Measurements from ENCODE around the gene GDNF.

The GDNF gene

DNA sequence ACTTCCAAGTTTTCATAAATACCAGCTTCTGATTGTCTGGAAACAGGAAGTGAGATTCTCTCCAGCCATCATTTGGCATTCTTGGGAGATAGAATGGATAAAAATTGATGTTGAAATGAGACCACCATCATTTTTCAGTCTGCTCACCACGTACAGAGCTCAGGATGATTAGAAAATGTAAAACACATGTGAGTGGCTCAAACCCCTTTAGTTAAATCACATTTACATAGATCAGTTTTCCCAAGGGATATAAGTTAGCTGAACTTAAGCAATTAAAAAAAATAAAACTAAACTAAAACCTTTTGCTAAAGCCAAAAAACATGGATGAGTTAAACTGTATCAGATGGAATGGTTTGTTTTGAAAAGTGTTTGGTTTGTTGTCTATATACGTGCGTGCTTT, 37.1 kb upstream of the GDNF start:
- no peak for DNase-seq
- H3K27me3 Mint-ChIP-seq (ENCODE audit: low read depth, poor library complexity), result peaks cover 3% of the 10 kb centered on the region
- no peak overlapping the region for H3K4me3 Mint-ChIP-seq
- TF ChIP-seq, protein P1, sequence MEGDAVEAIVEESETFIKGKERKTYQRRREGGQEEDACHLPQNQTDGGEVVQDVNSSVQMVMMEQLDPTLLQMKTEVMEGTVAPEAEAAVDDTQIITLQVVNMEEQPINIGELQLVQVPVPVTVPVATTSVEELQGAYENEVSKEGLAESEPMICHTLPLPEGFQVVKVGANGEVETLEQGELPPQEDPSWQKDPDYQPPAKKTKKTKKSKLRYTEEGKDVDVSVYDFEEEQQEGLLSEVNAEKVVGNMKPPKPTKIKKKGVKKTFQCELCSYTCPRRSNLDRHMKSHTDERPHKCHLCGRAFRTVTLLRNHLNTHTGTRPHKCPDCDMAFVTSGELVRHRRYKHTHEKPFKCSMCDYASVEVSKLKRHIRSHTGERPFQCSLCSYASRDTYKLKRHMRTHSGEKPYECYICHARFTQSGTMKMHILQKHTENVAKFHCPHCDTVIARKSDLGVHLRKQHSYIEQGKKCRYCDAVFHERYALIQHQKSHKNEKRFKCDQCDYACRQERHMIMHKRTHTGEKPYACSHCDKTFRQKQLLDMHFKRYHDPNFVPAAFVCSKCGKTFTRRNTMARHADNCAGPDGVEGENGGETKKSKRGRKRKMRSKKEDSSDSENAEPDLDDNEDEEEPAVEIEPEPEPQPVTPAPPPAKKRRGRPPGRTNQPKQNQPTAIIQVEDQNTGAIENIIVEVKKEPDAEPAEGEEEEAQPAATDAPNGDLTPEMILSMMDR (IDR thresholded peaks at IDR 0.05), result no peak
- H3K27ac Mint-ChIP-seq, result no peak overlapping the region
- H3K4me1 Mint-ChIP-seq, result no peaks in the 10 kb centered on the region
- H3K36me3 Mint-ChIP-seq (ENCODE audit: low read depth), result peaks cover 29% of the 10 kb centered on the region
- peaks cover 7% of the 10 kb centered on the region for H3K9me3 Mint-ChIP-seq

DNA sequence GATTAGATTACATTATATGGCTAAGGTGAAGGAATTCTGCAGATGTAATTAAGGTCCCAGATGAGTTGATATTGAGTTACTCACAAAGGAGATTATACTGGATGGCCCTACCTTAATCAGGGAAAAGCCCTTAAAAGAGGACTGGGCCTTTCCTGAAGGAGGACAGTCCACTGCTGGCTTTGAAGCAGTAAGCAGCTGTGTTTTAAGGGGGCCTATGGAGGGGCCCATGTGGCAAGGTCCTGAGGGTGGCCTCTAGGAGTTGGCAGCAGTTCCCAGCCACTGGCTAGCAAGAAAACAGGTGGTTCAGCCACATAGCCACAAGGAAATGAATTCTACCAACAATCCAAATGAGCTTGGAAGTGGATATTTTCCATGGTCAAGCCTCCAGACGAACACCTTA, 36.4 kb upstream of the GDNF start:
- TF ChIP-seq, protein P1 (IDR thresholded peaks at IDR 0.05), result no peak
- H3K4me1 Mint-ChIP-seq, result no peaks in the 10 kb centered on the region
- peaks cover 34% of the 10 kb centered on the region for H3K36me3 Mint-ChIP-seq (ENCODE audit: low read depth)
- no peak overlapping the region for H3K4me3 Mint-ChIP-seq
- H3K27ac Mint-ChIP-seq, result no peak overlapping the region
- no peak for DNase-seq
- no peaks in the 10 kb centered on the region for H3K27me3 Mint-ChIP-seq (ENCODE audit: low read depth, poor library complexity)
- H3K9me3 Mint-ChIP-seq, result peaks cover 2% of the 10 kb centered on the region

DNA sequence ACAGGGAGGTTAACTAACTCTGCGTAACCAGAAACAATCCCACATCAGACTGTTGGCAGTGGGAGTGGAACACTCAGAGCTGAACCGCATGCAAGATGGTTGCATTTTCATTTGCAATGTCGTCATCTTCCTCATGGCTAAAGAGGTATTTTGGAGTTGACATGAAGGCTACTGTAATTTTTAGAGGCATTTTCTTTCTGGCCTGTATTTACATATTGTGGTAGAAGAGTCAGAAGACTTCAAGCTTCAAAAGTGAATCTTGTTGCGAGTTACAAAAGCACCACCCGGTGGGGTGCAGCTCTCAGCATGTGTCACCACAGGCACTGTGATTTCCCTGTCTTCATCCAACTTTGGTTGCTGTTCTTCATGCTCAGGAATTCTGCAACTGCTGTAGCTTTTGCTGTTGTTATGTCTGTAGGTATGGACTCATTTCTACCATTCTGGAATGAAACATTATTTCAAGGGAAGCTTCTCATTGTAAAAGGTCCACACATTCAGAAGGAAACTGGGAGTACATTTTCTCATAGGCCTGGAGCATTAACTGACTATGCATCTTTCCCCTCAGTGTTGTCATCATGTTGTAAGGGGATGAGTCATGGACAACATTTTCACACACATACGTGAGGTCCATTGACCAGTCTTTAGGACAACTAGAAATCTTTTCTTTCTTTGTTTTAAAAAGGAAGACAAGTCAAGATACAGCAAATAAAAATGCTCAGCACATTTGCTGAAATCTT, 35.4 kb upstream of the GDNF start:
- Mint-ChIP-seq H3K27ac (no peak overlapping the region), H3K4me3 (no peak overlapping the region), H3K4me1 (peaks cover 5% of the 10 kb centered on the region), H3K9me3 (peaks cover 2% of the 10 kb centered on the region), H3K36me3 (ENCODE audit: low read depth) (peaks cover 38% of the 10 kb centered on the region), H3K27me3 (ENCODE audit: low read depth, poor library complexity) (no peaks in the 10 kb centered on the region)
- TF ChIP-seq, protein P1 (IDR thresholded peaks at IDR 0.05), result no peak
- no peak for DNase-seq

DNA sequence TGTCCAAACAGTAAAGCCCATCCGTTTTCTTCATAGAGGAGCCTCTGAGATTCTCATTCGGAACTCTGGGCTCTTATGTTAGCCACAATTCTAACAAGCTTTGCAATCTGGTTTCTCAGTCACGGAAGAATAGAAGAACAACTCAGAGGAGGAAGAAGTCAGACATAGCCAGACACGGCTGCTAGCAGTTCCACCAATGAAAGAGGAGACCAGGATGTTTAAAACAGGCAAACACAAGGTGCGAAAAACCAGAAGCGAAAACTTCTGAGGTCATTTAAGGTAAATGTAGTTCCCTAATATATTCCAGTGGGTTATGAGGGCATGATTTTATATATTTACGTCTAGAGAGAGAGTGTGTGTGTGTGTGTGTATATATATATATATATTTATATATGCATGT, 34.1 kb upstream of the GDNF start:
- Mint-ChIP-seq H3K27me3 (ENCODE audit: low read depth, poor library complexity) (no peaks in the 10 kb centered on the region), H3K4me1 (peaks cover 5% of the 10 kb centered on the region), H3K9me3 (peaks cover 2% of the 10 kb centered on the region), H3K4me3 (no peak overlapping the region), H3K27ac (no peak overlapping the region), H3K36me3 (ENCODE audit: low read depth) (peaks cover 35% of the 10 kb centered on the region)
- TF ChIP-seq, protein P1 (IDR thresholded peaks at IDR 0.05), result no peak
- no peak for DNase-seq

DNA sequence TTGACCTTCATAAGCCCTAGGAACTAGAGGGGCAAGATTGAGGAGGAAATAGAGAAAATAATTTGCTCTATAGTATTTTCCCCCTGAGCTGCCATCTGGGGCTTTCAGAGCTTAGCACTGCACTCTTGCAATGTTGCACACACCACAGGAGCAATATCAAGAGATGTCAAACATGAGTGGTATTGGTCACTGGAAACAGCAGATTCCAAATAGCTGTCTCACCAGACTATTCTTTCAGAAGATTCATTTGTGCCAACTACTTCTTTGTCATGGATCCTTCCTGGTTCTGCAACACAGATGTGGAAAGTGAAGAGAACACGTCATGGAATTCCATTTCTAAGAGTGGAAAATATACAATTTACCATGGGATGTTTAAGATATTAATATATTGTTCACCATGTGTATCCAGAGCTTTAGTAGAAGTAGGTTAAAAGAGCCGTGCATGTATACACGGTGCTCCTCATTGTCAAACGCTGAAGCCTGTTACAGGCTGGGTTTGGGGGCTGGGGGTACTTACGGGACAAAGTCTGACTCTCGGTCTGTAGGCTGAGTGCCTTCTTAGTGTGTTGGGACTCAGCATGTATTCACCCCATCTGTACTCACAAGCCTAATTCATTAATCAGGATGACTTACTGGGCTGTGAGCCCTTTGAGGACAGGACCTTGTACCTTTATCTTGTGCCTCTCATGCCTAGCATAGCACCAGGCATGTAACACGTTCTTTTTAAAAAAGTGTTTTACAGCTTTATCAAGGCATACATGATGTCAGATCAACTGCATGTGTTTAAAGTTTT, 31.4 kb upstream of the GDNF start:
- H3K4me3 Mint-ChIP-seq, result no peak overlapping the region
- peaks cover 55% of the 10 kb centered on the region for H3K36me3 Mint-ChIP-seq (ENCODE audit: low read depth)
- peaks cover 5% of the 10 kb centered on the region for H3K4me1 Mint-ChIP-seq
- no peak overlapping the region for H3K27ac Mint-ChIP-seq
- DNase-seq, result no peak
- TF ChIP-seq, protein P1 (IDR thresholded peaks at IDR 0.05), result no peak
- peaks cover 8% of the 10 kb centered on the region for H3K9me3 Mint-ChIP-seq
- H3K27me3 Mint-ChIP-seq (ENCODE audit: low read depth, poor library complexity), result no peaks in the 10 kb centered on the region

Measured in nephron progenitor cell (in vitro differentiated cells).